Occipital lobe (tissue), 2 donors: ENCODE results near the gene VPS36. TPM values are rescaled to one million over a fixed set of nuclear protein-coding genes. Genes with fewer than 3 reads are reported as not detected.
"Not testable (repeated sequence)": the region's sequence is repeated elsewhere in the genome, so short reads cannot be mapped to it uniquely, and the experiment has no call there.

Source experiments
- DNase-seq: peaks from one replicate; lab custom pipeline; 2025; lab: John Stamatoyannopoulos, UW
- total RNA-seq: library from RNA; depleted of rRNA; stranded (reverse); fragments of >200 nt; gene quantifications from one replicate; pipeline ENCODE4 v1.2.3, GENCODE V29; 2014

Gene VPS36, protein sequence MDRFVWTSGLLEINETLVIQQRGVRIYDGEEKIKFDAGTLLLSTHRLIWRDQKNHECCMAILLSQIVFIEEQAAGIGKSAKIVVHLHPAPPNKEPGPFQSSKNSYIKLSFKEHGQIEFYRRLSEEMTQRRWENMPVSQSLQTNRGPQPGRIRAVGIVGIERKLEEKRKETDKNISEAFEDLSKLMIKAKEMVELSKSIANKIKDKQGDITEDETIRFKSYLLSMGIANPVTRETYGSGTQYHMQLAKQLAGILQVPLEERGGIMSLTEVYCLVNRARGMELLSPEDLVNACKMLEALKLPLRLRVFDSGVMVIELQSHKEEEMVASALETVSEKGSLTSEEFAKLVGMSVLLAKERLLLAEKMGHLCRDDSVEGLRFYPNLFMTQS
- total RNA-seq: 66.8 TPM

DNA sequence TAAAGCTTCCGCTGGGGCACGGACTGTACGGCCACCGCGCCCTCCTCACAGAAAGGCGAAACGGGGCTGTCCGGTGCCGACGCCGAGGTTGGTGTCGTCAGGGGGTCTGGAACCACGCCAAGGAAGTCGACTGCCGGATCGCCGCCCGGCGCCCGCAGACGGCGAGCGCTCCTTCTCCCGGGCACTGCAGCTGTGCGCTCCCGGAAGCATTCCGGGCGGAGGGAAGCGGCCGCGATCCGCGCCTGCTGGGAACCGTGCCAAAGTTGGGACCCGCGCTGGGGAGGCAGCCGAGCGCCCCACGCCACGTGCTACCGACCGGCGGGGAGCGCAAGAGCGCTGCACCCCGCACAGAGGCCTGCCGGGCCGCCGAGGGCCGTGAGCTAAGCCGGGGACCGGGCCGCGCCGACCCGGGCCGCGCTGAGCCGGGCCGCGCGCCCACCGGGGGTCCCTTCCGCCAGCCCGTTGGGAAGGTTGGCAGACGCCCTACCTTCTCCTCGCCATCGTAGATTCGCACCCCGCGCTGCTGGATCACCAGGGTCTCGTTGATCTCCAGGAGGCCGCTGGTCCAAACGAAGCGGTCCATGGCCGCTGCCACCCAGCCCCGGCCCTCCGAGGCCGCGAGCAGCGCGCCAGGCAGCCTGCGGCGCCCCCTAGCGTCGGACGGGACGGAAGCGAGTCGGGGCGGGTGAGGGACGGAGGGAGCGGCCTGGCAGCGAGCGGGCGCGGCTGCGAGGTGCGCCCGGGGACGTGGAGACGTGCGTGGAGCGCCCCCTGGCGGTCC, at the start of gene VPS36:
Gene VPS36 (minus strand): TSS at position 623 of the 781 bp plus-strand sequence. CDS start 40 bp downstream, at position 583.
- DNase-seq: peak; percentile 89

DNA sequence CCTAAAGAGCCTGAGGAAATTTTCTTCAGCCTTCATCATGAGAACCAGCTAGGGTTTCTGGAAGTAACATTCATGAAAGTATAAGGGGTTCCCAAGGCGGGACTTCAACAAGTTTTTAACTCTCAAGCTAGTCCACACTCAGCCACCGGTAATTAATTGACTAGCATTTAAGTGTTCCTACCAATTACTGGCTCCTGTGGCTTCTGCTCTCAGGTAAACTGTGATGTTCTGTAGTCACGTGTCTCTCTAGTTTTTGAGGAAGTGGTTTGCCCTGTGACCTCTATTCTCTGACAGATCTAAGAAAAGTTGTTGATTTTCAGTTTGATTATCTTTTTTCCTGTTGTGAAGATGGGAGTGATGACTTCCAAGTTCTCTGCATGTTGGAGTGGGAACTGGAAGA, 47.5 kb upstream of the VPS36 start:
- DNase-seq: not testable (repeated sequence)

DNA sequence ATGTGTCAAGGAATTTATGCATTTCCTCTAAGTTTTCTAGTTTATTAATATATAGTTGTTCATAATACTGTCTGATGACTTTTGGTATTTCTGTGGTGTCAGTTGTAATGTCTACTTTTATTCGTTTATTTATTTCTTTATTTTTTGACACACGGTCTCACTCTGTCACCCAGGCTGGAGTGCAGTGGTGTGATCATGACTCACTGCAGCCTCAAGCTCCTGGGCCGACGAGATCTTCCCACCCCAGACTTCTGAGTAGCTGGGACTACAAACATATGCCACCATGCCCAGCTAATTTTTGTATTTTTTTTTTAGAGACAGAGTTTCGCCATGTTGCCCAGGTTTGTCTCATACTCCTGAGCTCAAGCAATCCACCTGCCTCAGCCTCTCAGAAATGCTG, 43.8 kb upstream of the VPS36 start:
- DNase-seq: not testable (repeated sequence)

GRCh38 chr13:52491015-52491414, 40.6 kb upstream of the VPS36 start:
- not testable (repeated sequence) for DNase-seq

DNA sequence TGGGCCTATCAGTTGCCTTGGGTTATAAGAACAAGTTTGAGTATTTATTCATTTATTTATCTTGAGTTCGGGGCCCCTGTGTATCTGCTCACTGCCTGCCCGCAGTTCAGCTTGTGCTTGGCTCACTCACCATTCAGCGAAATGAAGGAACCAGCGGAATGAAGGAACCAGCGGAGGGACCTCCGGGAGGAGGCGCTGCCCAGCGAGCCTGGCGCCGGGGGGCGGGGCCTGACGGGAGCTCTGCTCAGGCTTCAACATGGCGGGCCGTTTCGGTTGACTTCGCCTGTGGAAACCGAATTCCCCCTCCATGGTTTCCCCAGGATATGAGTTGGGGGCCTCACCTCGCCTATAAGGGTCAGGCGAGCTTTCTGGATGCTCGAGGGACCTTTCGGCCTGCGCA, 38.3 kb upstream of the VPS36 start:
- DNase-seq: not testable (repeated sequence)

GRCh38 chr13:52487078-52487477, 36.6 kb upstream of the VPS36 start:
- DNase-seq: not testable (repeated sequence)

GRCh38 chr13:52480677-52481428, 30.4 kb upstream of the VPS36 start:
- not testable (repeated sequence) for DNase-seq

GRCh38 chr13:52468487-52468886, 18.1 kb upstream of the VPS36 start:
- not testable (repeated sequence) for DNase-seq

- no peak for DNase-seq
Measured at GRCh38 chr13:52463526-52463925, 13.1 kb upstream of the VPS36 start.

DNA sequence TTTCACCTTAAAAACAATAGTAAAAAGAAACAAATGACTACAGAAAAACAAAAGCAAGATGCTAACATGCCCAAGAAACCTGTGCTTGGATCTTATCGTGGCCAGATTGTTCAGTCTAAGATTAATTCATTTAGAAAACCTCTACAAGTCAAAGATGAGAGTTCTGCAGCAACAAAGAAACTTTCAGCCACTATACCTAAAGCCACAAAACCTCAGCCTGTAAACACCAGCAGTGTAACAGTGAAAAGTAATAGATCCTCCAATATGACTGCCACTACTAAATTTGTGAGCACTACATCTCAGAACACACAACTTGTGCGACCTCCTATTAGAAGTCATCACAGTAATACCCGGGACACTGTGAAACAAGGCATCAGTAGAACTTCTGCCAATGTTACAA, 10.8 kb upstream of the VPS36 start:
- no peak for DNase-seq

DNA sequence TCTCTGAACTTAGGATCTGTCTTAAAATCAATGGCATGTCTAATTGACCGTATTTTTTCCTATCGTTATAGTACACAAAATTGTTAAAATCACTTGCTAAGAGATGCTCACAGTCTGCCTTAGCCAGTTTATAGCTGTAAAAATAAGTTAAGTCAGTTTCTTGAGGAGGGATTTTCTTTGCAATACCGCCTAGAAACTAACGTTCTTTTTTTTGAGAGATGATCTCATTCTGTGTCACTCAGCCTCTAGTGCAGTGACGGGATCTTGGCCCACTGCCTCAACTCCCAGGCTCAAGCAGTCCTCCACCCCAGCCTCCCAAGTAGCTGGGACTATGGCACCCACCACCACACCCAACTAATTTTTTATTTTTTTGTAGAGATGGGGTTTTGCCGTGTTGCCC, 9.2 kb upstream of the VPS36 start:
- DNase-seq: no peak

DNA sequence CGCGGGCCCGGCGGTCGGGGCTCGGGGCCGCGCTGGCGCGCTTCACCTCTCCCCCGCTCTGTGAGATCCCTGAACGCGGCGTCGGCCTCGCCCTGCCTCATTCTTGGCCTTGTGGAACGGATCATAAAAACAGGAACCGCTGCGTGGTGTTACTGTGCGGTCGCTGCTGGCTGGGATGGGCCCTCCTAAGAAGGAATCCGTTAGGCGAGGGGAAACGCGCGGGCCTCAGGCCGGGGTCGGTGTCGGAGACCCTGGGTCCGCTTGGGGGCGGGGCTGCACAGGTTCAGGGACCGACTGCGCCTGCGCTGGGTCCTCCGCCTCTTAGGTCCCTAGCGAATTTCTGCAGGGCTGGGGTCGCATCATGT, 5.2 kb upstream of the VPS36 start:
- peak; percentile 55 for DNase-seq

- DNase-seq: peak; percentile 91
Measured at GRCh38 chr13:52454820-52455676, 4.6 kb upstream of the VPS36 start, which contains the start of gene CKAP2. Gene CKAP2 (plus strand): TSS chr13:52455478. CDS start chr13:52455557, 79 bp downstream.

DNA sequence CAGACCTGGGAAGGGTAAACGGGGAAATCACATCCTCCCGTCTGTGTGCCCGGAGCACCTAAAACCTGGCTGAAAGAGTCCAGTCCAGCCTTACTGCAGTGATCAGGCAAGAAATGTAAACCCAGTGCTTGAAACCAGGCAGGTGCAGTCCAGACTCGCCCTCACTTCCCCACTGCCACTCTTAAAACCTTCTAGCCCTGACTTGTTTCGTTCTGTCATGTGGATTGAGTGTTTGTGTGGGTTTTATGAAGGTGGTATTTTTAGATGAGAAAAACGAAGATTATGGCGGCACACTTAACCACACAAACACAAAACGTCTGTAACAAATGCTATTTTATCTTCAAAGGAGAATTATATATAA, 4.0 kb upstream of the VPS36 start:
- peak; percentile 15 for DNase-seq

DNA sequence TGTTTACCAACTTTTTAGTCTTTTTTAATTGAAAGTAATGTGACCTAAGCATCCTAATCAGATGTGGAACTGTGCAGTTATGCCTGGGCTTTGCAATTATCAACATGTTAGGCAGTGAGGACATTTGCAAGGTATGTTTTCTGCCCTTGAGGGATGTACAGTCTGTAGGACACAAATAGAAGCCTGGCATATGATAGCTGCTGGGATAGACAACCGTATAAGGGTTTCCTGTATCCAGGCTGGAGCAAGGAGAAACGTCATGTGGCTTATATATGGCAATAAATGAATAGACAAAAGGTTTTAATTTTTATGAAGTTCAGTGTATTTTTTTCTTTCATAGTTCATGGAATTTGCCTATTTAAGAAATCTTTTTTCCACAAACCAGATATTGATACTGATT, 2.0 kb upstream of the VPS36 start:
- DNase-seq: no peak

- DNase-seq: no peak
Measured at GRCh38 chr13:52451135-52451804, 836 bp upstream of the VPS36 start.

GRCh38 chr13:52450793-52451116, 321 bp upstream of the VPS36 start:
- DNase-seq: no peak

GRCh38 chr13:52449331-52450011, 963 bp downstream of the VPS36 start:
- no peak for DNase-seq

GRCh38 chr13:52447815-52448552, 2.5 kb downstream of the VPS36 start:
- no peak for DNase-seq
